Spleen (tissue), 11 donors: Measurements from ENCODE around the gene DNPH1. TPM values are rescaled to one million over a fixed set of nuclear protein-coding genes. Genes with fewer than 3 reads are reported as not detected.

Source experiments
- DNase-seq: peaks from one replicate; pipeline ENCODE4 v3.0.0-alpha.2; 2020
- H3K27ac ChIP-seq, 8 donors: fragments of 200-600 bp; sonication (generic) in 7 of 8; 1 replicate in 4 of 8; 2 replicates in 4 of 8; pipeline versions ENCODE4 v1.5.0 to v1.8.0; 2016 to 2021; ENCODE audit warnings: inconsistent platforms in 4 of 8, mild to moderate bottlenecking in 4 of 8, moderate library complexity in 1 of 8
- H3K27me3 ChIP-seq, 7 donors: fragments of 200-600 bp; sonication (generic) in 6 of 7; replicated peaks in 1 of 7; 1 replicate in 4 of 7; 2 replicates in 3 of 7; pipeline versions ENCODE4 v1.5.0 to v1.8.0; 2016 to 2021; ENCODE audit warnings: inconsistent platforms in 3 of 7, mild to moderate bottlenecking in 1 of 7
- H3K36me3 ChIP-seq, 6 donors: fragments of 200-600 bp; sonication (generic) in 5 of 6; 1 replicate in 4 of 6; 2 replicates in 2 of 6; pipeline versions ENCODE4 v1.5.0 to v1.8.0; 2016 to 2021; ENCODE audit warnings: inconsistent platforms in 2 of 6
- H3K4me1 ChIP-seq, 6 donors: fragments of 200-600 bp; sonication (generic) in 5 of 6; 1 replicate in 3 of 6; 2 replicates in 3 of 6; pipeline versions ENCODE4 v1.5.0 to v1.8.0; 2016 to 2021; ENCODE audit warnings: inconsistent platforms in 3 of 6
- H3K4me3 ChIP-seq, 8 donors: fragments of 200-600 bp; sonication (generic) in 7 of 8; 1 replicate in 4 of 8; 2 replicates in 4 of 8; pipeline versions ENCODE4 v1.5.0 to v1.8.0; 2016 to 2021; ENCODE audit warnings: inconsistent platforms in 4 of 8, mild to moderate bottlenecking in 4 of 8, moderate library complexity in 2 of 8
- H3K9me3 ChIP-seq, 8 donors: fragments of 200-600 bp; sonication (generic) in 7 of 8; 1 replicate in 4 of 8; 2 replicates in 4 of 8; pipeline versions ENCODE4 v1.5.0 to v1.8.0; 2016 to 2021; ENCODE audit warnings: inconsistent platforms in 4 of 8
- CTCF ChIP-seq, 11 experiments: fragments of 200-600 bp in 7 of 11; fragments of 450-650 bp in 4 of 11; sonication (generic) in 4 of 11; IDR thresholded peaks in 8 of 11; conservative IDR thresholded peaks in 3 of 11; 1 replicate in 7 of 11; 2 replicates in 4 of 11; pipeline versions ENCODE4 v1.4.0 to v1.8.0; 2016 to 2021; ENCODE audit warnings: antibody characterized with exemption in 11 of 11, inconsistent platforms in 4 of 11, mild to moderate bottlenecking in 1 of 11
- POLR2A ChIP-seq, 3 donors: fragments of 450-650 bp; IDR thresholded peaks; one replicate each; pipeline ENCODE4 v1.5.1; 2017; ENCODE audit warnings: antibody characterized with exemption in 3 of 3, mild to moderate bottlenecking in 1 of 3
- POLR2AphosphoS5 ChIP-seq, 3 donors: sonication (generic); formaldehyde crosslinking; IDR thresholded peaks; one replicate each; pipeline ENCODE4 v1.5.1; 2017; ENCODE audit warnings: antibody characterized with exemption in 3 of 3
- WGBS, 5 donors: extraction: QIAGEN DNeasy Blood & Tissue Kit in 3 of 5; methylation state at CpG; one replicate each; pipeline versions ENCODE4 v1.1.5 to v1.1.7; 2013 to 2018; 5-methylcytosine and 5-hydroxymethylcytosine counted together
- intact Hi-C: fragments of 100-400 bp; cut with DNase I; formaldehyde crosslinking; loops from one replicate; pipeline ENCODE4 v1.15.0; 2023; ENCODE audit warnings: low total_unique reads
- polyA plus RNA-seq, 3 donors: library from polyadenylated mRNA; stranded (reverse); fragments of 200-250 nt; gene quantifications; one replicate each; pipeline ENCODE4 v1.2.1, GENCODE V29; 2013
- total RNA-seq, 7 donors: library from RNA; depleted of rRNA in 3 of 7; stranded (reverse); fragments of >200 nt in 3 of 7; fragmentation: NEBNext Ultra II Directional in 4 of 7; extraction: Animal tissue kit (Norgen Biotek cat#: 25700) in 4 of 7; gene quantifications; one replicate each; pipeline versions ENCODE4 v1.1.0 to v1.2.1, GENCODE V29; 2016 to 2021
- donor health status: healthy with polysubstance abuse.
- donor health status: DM: no; HTN: no; CAD: no; lungs with moderate emphysema.
- donor health status: DM: no; HTN: no; CAD: no.
- donor health status: Bipolar disorder and iron deficiency.
- donor health status: healthy.
- donor health status: DM: no; HTN: no; CAD: no.
- donor health status: DM: yes; HTN: yes; CAD: no.

DNPH1 gene
- total and polyA plus RNA-seq, 10 donors: 33.2 to 201 (median 58.0) TPM

- Histone ChIP-seq H3K36me3 (no peaks in the 10 kb centered on the region), H3K4me3 (no peak overlapping the region), H3K9me3 (no peaks in the 10 kb centered on the region), H3K4me1 (peaks cover 0 to 16% (median 0%) of the 10 kb centered on the region in 6 donors), H3K27me3 (peaks cover 0 to 8% (median 0%) of the 10 kb centered on the region in 7 donors), H3K27ac (no peak overlapping the region)
- DNase-seq: peak; percentile 95
- peak; percentile 64 to 90 (median 80) for TF ChIP-seq CTCF (IDR thresholded peaks at IDR 0.05 in 8 of 11, conservative IDR thresholded peaks at IDR 0.05 in 3 of 11)
- TF ChIP-seq POLR2A (IDR thresholded peaks at IDR 0.05): no peak
- peak; percentile 30 to 45 (median 42) for TF ChIP-seq POLR2AphosphoS5 (IDR thresholded peaks at IDR 0.05)
- WGBS, 5 donors: 46 to 58% (median 53%) methylated on average over 10 to 12 of the region's 12 CpGs
- intact Hi-C loops: loop anchor here (5.0 kb wide), 1 partner anchor 244 kb away; no protein-coding TSS in a partner anchor
These were observed 34.3 kb upstream of the DNPH1 start for GRCh38 chr6:43263314-43264178.

GRCh38 chr6:43262780-43263313, 33.6 kb upstream of the DNPH1 start:
- Histone ChIP-seq H3K27me3 (peaks cover 0 to 1% (median 0%) of the 10 kb centered on the region in 7 donors), H3K4me3 (no peak overlapping the region), H3K9me3 (no peaks in the 10 kb centered on the region), H3K36me3 (no peaks in the 10 kb centered on the region), H3K4me1 (peaks cover 0 to 9% (median 0%) of the 10 kb centered on the region in 6 donors), H3K27ac (no peak overlapping the region)
- TF ChIP-seq POLR2AphosphoS5 (IDR thresholded peaks at IDR 0.05) (no peak), CTCF (IDR thresholded peaks at IDR 0.05 in 8 of 11, conservative IDR thresholded peaks at IDR 0.05 in 3 of 11) (no peak), POLR2A (IDR thresholded peaks at IDR 0.05) (no peak)
- DNase-seq: no peak
- WGBS, 5 donors: 89 to 95% (median 92%) methylated on average over 23 to 39 of the region's 39 CpGs
- intact Hi-C loops: loop anchor here (5.0 kb wide), 1 partner anchor 244 kb away; no protein-coding TSS in a partner anchor

GRCh38 chr6:43262000-43262779, 32.9 kb upstream of the DNPH1 start:
- peaks cover 0 to 5% (median 0%) of the 10 kb centered on the region in 6 donors for H3K4me1 ChIP-seq
- intact Hi-C loops: loop anchor here (5.0 kb wide), 1 partner anchor 245 kb away; no protein-coding TSS in a partner anchor
- H3K27me3 ChIP-seq: no peaks in the 10 kb centered on the region
- TF ChIP-seq POLR2A (IDR thresholded peaks at IDR 0.05): no peak
- no peak for TF ChIP-seq CTCF (IDR thresholded peaks at IDR 0.05 in 8 of 11, conservative IDR thresholded peaks at IDR 0.05 in 3 of 11)
- TF ChIP-seq POLR2AphosphoS5 (IDR thresholded peaks at IDR 0.05): no peak
- whole genome bisulfite sequencing, 5 donors: 85 to 93% (median 86%) methylated on average over 13 to 14 of the region's 14 CpGs
- H3K4me3 ChIP-seq: no peak overlapping the region
- no peak for DNase-seq
- H3K9me3 ChIP-seq: no peaks in the 10 kb centered on the region
- H3K36me3 ChIP-seq: no peaks in the 10 kb centered on the region
- no peak overlapping the region for H3K27ac ChIP-seq
